Vagina (tissue), 2 donors: ENCODE data around the gene CBX2. TPM values are rescaled to one million over a fixed set of nuclear protein-coding genes. Genes with fewer than 3 reads are reported as not detected.

Source experiments
- DNase-seq, 2 donors: peaks; one replicate each; pipeline ENCODE4 v3.0.0-alpha.2; 2017; ENCODE audit errors: extremely low spot score in 2 of 2
- H3K27ac ChIP-seq: fragments of 200-600 bp; sonication (generic); one replicate; pipeline ENCODE4 v1.5.1; 2019
- H3K27me3 ChIP-seq: fragments of 200-600 bp; sonication (generic); one replicate; pipeline ENCODE4 v1.5.1; 2019
- H3K36me3 ChIP-seq, 2 donors: fragments of 200-600 bp; sonication (generic); one replicate each; pipeline ENCODE4 v1.5.1; 2017 to 2019
- H3K4me1 ChIP-seq: fragments of 200-600 bp; sonication (generic); one replicate; pipeline ENCODE4 v1.5.1; 2019
- H3K4me3 ChIP-seq, 2 donors: fragments of 200-600 bp; sonication (generic); 1 replicate in 1 of 2; 2 replicates in 1 of 2; pipeline ENCODE4 v1.5.1; 2016 to 2019
- H3K9me3 ChIP-seq: fragments of 200-600 bp; sonication (generic); one replicate; pipeline ENCODE4 v1.5.1; 2019
- CTCF ChIP-seq, 3 experiments: fragments of 450-650 bp in 2 of 3; fragments of 200-600 bp in 1 of 3; sonication (generic) in 1 of 3; IDR thresholded peaks; one replicate each; pipeline ENCODE4 v1.5.1; 2017 to 2019; ENCODE audit warnings: antibody characterized with exemption in 3 of 3, mild to moderate bottlenecking in 2 of 3, moderate library complexity in 2 of 3
- POLR2A ChIP-seq, 2 donors: fragments of 450-650 bp; IDR thresholded peaks; one replicate each; pipeline ENCODE4 v1.6.1; 2017; ENCODE audit warnings: antibody characterized with exemption in 2 of 2, mild to moderate bottlenecking in 2 of 2, moderate library complexity in 2 of 2
- POLR2AphosphoS5 ChIP-seq, 2 donors: sonication (generic); formaldehyde crosslinking; IDR thresholded peaks; one replicate each; pipeline ENCODE4 v1.9.0; 2017; ENCODE audit warnings: antibody characterized with exemption in 2 of 2, mild to moderate bottlenecking in 2 of 2, low read depth in 1 of 2; ENCODE audit not compliant: insufficient read depth in 1 of 2
- intact Hi-C: fragments of 100-400 bp; cut with DNase I; formaldehyde crosslinking; loops from one replicate; pipeline ENCODE4 v1.15.1; 2023
- total RNA-seq: library from RNA; depleted of rRNA; stranded (reverse); fragments of >200 nt; gene quantifications from one replicate; pipeline ENCODE4 v1.2.3, GENCODE V29; 2016

Gene CBX2
- total RNA-seq, 1 donor from 2014 or later = 5.6 TPM

GRCh38 chr17:79740413-79740812 is 37.5 kb upstream of the CBX2 start:
- Histone ChIP-seq H3K4me3 (no peak overlapping the region), H3K9me3 (no peaks in the 10 kb centered on the region), H3K36me3 (no peaks in the 10 kb centered on the region), H3K4me1 (peaks cover 13% of the 10 kb centered on the region), H3K27ac (no peak overlapping the region), H3K27me3 (no peaks in the 10 kb centered on the region)
- DNase-seq = no peak
- intact Hi-C loops = loop anchor here (10.0 kb wide), 1 partner anchor 254 kb away; no protein-coding TSS in a partner anchor
- TF ChIP-seq POLR2A (IDR thresholded peaks at IDR 0.05) (no peak), CTCF (IDR thresholded peaks at IDR 0.05) (no peak), POLR2AphosphoS5 (IDR thresholded peaks at IDR 0.05; ENCODE audit: insufficient read depth in 1 of 2, low read depth in 1 of 2) (no peak)

DNA sequence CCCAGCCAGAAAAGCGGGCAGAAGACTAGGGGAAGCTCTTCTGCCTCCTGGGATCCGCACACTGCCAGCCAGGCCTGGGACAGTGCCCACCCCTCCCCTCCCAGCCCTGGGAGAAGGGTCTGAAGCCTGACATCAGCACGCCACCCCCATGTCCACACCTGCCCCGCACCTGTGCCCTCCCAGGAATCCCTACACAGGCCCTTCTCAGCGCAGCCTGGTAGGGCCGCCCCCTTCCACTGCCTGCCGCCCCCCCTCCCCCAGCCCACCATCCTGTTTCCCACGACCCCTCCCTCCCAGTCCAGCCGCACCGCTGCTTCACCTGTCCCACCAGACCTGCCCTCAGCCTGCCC is 36.6 kb upstream of the CBX2 start:
- intact Hi-C loops = loop anchor here (10.0 kb wide), 1 partner anchor 253 kb away; no protein-coding TSS in a partner anchor
- H3K36me3 ChIP-seq = no peaks in the 10 kb centered on the region
- no peaks in the 10 kb centered on the region for H3K27me3 ChIP-seq
- H3K4me1 ChIP-seq = peaks cover 13% of the 10 kb centered on the region
- TF ChIP-seq POLR2AphosphoS5 (IDR thresholded peaks at IDR 0.05; ENCODE audit: insufficient read depth in 1 of 2, low read depth in 1 of 2) = no peak
- no peak for TF ChIP-seq CTCF (IDR thresholded peaks at IDR 0.05)
- no peak for TF ChIP-seq POLR2A (IDR thresholded peaks at IDR 0.05)
- no peak for DNase-seq
- no peaks in the 10 kb centered on the region for H3K9me3 ChIP-seq
- H3K27ac ChIP-seq = no peak overlapping the region
- no peak overlapping the region for H3K4me3 ChIP-seq

DNA sequence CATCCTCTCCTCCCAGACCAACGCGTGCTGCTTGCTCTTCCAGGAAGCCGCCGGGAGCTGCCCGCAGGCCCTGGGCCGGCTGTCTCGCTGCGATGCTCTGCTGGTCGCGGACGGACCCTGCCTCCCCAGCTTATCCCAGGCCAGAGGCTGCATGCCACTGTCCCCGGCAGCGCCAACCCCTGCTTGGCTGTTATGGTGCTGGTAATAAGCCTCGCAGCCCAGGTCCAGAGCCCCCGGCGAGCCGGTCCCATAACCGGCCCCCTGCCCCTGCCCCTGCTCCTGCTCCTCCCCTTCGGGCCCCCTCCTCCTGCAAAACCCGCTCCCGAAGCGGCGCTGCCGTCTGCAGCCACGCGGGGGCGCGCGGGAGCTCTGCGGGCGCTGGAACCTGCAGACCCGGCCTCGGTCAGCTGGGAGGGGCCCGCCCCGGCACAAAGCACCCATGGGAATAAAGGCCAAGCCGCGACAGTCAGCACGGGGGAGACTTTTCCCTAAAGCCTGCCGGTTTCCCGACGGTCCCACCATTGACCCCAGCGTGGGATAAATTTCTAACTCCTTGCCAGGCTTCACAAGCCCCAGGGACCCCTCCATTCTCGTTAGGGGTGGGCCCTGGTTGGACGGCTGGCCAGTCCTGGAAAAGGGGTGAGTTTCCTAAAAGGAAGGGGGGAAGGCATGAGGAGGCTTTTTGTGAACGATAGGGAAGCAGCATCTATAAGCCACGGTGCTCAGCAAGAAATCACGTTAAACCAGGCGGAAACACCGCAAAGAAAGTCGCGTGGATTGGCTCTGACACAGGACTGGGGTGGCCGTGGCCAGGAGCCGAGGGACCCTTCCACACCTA is 36.0 kb upstream of the CBX2 start:
- no peak for DNase-seq
- intact Hi-C loops = loop anchor here (10.0 kb wide), 1 partner anchor 253 kb away; no protein-coding TSS in a partner anchor
- Histone ChIP-seq H3K4me1 (peaks cover 13% of the 10 kb centered on the region), H3K27me3 (no peaks in the 10 kb centered on the region), H3K9me3 (no peaks in the 10 kb centered on the region), H3K27ac (no peak overlapping the region), H3K4me3 (peak overlapping the region in 1 of 2 donors; percentile 12), H3K36me3 (no peaks in the 10 kb centered on the region)
- TF ChIP-seq POLR2AphosphoS5 (IDR thresholded peaks at IDR 0.05; ENCODE audit: insufficient read depth in 1 of 2, low read depth in 1 of 2) (peak in 1 of 2 donors; percentile 17), CTCF (IDR thresholded peaks at IDR 0.05) (peak; percentile 60 to 85 (median 83)), POLR2A (IDR thresholded peaks at IDR 0.05) (no peak)

DNA sequence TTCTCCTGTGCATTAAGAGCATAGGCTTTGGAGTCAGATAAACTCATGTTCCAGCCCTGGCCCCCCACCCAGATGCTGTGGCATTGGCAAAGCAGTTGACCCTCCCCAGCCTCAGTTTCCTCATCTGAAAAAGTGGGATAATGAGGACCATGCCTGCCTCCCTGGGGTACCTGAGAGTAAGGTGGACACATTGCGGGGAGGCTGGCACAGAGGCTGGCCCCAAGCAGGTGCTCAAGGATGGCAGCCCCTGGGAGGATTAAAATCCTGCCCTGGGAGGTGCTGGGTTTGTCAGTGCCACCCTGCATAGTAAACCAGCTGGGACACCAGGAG is 35.4 kb upstream of the CBX2 start:
- intact Hi-C loops = loop anchor here (10.0 kb wide), 1 partner anchor 252 kb away; no protein-coding TSS in a partner anchor
- Histone ChIP-seq H3K4me1 (peaks cover 16% of the 10 kb centered on the region), H3K36me3 (no peaks in the 10 kb centered on the region), H3K27me3 (no peaks in the 10 kb centered on the region), H3K4me3 (no peak overlapping the region), H3K27ac (no peak overlapping the region), H3K9me3 (no peaks in the 10 kb centered on the region)
- TF ChIP-seq CTCF (IDR thresholded peaks at IDR 0.05) (no peak), POLR2A (IDR thresholded peaks at IDR 0.05) (no peak), POLR2AphosphoS5 (IDR thresholded peaks at IDR 0.05; ENCODE audit: insufficient read depth in 1 of 2, low read depth in 1 of 2) (no peak)
- DNase-seq = no peak

GRCh38 chr17:79742951-79743476 is 34.9 kb upstream of the CBX2 start:
- intact Hi-C loops = loop anchor here (10.0 kb wide), 1 partner anchor 252 kb away; no protein-coding TSS in a partner anchor
- Histone ChIP-seq H3K4me3 (no peak overlapping the region), H3K27ac (no peak overlapping the region), H3K9me3 (no peaks in the 10 kb centered on the region), H3K27me3 (no peaks in the 10 kb centered on the region), H3K36me3 (no peaks in the 10 kb centered on the region), H3K4me1 (peaks cover 20% of the 10 kb centered on the region)
- TF ChIP-seq POLR2A (IDR thresholded peaks at IDR 0.05) = no peak
- TF ChIP-seq CTCF (IDR thresholded peaks at IDR 0.05) = no peak
- TF ChIP-seq POLR2AphosphoS5 (IDR thresholded peaks at IDR 0.05; ENCODE audit: insufficient read depth in 1 of 2, low read depth in 1 of 2) = no peak
- no peak for DNase-seq
